ENCODE measurements around the gene C1QTNF1.

DNA sequence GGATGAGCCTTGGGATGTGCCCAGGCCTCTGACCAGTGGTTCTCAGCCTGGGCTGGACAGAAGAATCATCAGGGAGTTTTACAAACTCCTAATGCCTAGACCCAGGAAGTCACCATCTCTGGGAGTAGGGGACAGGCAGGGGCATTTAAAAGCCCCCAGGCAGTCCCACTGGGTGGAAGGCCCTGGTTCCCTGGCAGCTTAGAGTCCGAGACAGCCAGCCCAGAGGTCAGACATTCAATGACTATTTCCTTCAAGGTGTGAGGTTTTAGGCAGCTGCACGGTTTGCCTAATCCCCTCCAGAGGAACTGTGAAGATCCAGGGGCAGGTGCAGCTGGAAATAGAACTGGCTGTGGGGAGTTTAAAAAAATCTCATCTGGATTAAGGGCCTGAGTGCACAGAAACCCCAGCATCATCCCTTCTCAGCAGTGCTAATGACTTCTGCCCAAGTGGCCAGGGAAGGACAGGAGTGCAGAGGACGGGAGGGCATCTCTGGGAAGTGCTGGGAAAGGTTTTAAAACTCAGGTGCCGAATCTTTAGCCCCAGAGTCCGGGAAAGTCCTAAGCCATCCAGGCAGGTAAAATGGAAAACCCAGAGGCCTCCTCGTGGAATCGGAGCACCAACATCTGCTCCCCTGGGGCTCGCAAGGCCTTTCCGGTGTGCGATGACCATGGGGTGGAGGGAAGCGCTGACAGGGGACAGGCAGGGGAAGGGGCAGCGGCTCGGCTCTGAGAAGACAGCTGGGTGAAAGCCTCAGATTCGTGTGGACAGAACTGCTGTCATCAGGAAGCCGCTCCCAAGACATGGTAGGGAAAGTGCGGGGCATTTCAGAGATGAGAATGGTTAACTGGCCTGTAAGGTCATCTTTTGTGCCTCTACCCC lies 42.7 kb upstream of the C1QTNF1 start:
- TF ChIP-seq, protein P1, sequence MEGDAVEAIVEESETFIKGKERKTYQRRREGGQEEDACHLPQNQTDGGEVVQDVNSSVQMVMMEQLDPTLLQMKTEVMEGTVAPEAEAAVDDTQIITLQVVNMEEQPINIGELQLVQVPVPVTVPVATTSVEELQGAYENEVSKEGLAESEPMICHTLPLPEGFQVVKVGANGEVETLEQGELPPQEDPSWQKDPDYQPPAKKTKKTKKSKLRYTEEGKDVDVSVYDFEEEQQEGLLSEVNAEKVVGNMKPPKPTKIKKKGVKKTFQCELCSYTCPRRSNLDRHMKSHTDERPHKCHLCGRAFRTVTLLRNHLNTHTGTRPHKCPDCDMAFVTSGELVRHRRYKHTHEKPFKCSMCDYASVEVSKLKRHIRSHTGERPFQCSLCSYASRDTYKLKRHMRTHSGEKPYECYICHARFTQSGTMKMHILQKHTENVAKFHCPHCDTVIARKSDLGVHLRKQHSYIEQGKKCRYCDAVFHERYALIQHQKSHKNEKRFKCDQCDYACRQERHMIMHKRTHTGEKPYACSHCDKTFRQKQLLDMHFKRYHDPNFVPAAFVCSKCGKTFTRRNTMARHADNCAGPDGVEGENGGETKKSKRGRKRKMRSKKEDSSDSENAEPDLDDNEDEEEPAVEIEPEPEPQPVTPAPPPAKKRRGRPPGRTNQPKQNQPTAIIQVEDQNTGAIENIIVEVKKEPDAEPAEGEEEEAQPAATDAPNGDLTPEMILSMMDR (conservative IDR thresholded peaks at IDR 0.05; ENCODE audit: low read depth, low read length), result no peak
- no peak for TF ChIP-seq EZH2phosphoT487 (IDR thresholded peaks at IDR 0.05; ENCODE audit: borderline replicate concordance, low read length)

Measured in PC-3 (cell line).